ENCODE results near the gene KCNJ4. TPM values are rescaled to one million over a fixed set of nuclear protein-coding genes. Genes with fewer than 3 reads are reported as not detected.

KCNJ4 gene
- polyA plus RNA-seq, 4 donors, result 0.06 to 2.1 TPM; not detected in 2

GRCh38 chr22:38490475-38490874, 35.5 kb upstream of the KCNJ4 start:
- peaks cover 0 to 8% (median 0%) of the 10 kb centered on the region in 3 donors for H3K4me1 ChIP-seq (ENCODE audit: control insufficient read depth in 3 of 3, insufficient read depth in 2 of 3, low read depth in 1 of 3, low read length in 2 of 3)
- H3K36me3 ChIP-seq (ENCODE audit: control insufficient read depth in 3 of 3, insufficient read depth in 2 of 3, low read depth in 1 of 3, low read length in 3 of 3), result peaks cover 27 to 64% (median 49%) of the 10 kb centered on the region in 3 donors
- H3K4me3 ChIP-seq (ENCODE audit: low read depth in 1 of 3, low read length in 3 of 3), result no peak overlapping the region
- H3K27ac ChIP-seq (ENCODE audit: low read depth in 1 of 3, low read length in 2 of 3), result peak overlapping the region; percentile 15 to 45 (median 27)
- WGBS, 3 donors, result 35 to 56% (median 42%) methylated on average over 2 of the region's 2 CpGs
- FAIRE-seq, result no peak
- no peak for DNase-seq
- H3K27me3 ChIP-seq (ENCODE audit: control insufficient read depth in 3 of 3, insufficient read depth in 3 of 3, low read length in 3 of 3), result no peaks in the 10 kb centered on the region
- no peaks in the 10 kb centered on the region for H3K9me3 ChIP-seq (ENCODE audit: control insufficient read depth in 2 of 2, insufficient read depth in 1 of 2, low read depth in 1 of 2, low read length in 1 of 2)

- no peak for FAIRE-seq
- WGBS, 3 donors, result 85 to 91% (median 89%) methylated on average over 7 of the region's 7 CpGs
- DNase-seq, result no peak
- H3K4me3 ChIP-seq (ENCODE audit: low read depth in 1 of 3, low read length in 3 of 3), result no peak overlapping the region
- H3K27ac ChIP-seq (ENCODE audit: low read depth in 1 of 3, low read length in 2 of 3), result no peak overlapping the region
- peaks cover 28 to 55% (median 52%) of the 10 kb centered on the region in 3 donors for H3K36me3 ChIP-seq (ENCODE audit: control insufficient read depth in 3 of 3, insufficient read depth in 2 of 3, low read depth in 1 of 3, low read length in 3 of 3)
- H3K9me3 ChIP-seq (ENCODE audit: control insufficient read depth in 2 of 2, insufficient read depth in 1 of 2, low read depth in 1 of 2, low read length in 1 of 2), result no peaks in the 10 kb centered on the region
- no peaks in the 10 kb centered on the region for H3K27me3 ChIP-seq (ENCODE audit: control insufficient read depth in 3 of 3, insufficient read depth in 3 of 3, low read length in 3 of 3)
- peaks cover 0 to 8% (median 0%) of the 10 kb centered on the region in 3 donors for H3K4me1 ChIP-seq (ENCODE audit: control insufficient read depth in 3 of 3, insufficient read depth in 2 of 3, low read depth in 1 of 3, low read length in 2 of 3)
Observed at GRCh38 chr22:38489561-38490145, 34.7 kb upstream of the KCNJ4 start.

DNA sequence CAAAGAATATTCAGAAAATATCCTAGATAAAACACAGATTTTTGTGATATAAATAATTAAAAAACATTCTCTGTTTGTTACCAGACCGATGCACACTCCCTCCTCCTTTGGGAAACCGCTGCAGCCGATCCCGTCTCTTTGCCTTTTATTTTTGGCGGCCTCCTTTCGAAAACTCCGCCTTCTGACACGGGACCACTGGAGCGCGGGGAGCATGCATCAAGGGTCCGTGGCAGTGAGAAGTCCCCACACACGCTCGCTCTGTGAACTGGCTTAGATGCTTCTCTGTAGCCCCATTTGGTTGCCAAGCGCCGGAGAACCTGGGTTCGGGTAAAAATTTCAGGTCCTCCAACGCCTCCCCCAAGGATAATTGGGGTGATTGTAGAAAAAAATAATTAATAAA, 34.1 kb upstream of the KCNJ4 start:
- Histone ChIP-seq H3K4me1 (ENCODE audit: control insufficient read depth in 3 of 3, insufficient read depth in 2 of 3, low read depth in 1 of 3, low read length in 2 of 3) (peaks cover 0 to 8% (median 0%) of the 10 kb centered on the region in 3 donors), H3K36me3 (ENCODE audit: control insufficient read depth in 3 of 3, insufficient read depth in 2 of 3, low read depth in 1 of 3, low read length in 3 of 3) (peaks cover 29 to 54% (median 52%) of the 10 kb centered on the region in 3 donors), H3K4me3 (ENCODE audit: low read depth in 1 of 3, low read length in 3 of 3) (no peak overlapping the region), H3K27ac (ENCODE audit: low read depth in 1 of 3, low read length in 2 of 3) (no peak overlapping the region), H3K27me3 (ENCODE audit: control insufficient read depth in 3 of 3, insufficient read depth in 3 of 3, low read length in 3 of 3) (no peaks in the 10 kb centered on the region), H3K9me3 (ENCODE audit: control insufficient read depth in 2 of 2, insufficient read depth in 1 of 2, low read depth in 1 of 2, low read length in 1 of 2) (no peaks in the 10 kb centered on the region)
- 94 to 96% (median 95%) methylated on average over 17 of the region's 17 CpGs for WGBS, 3 donors
- DNase-seq, result no peak
- no peak for FAIRE-seq

- no peak overlapping the region for H3K27ac ChIP-seq (ENCODE audit: low read depth in 1 of 3, low read length in 2 of 3)
- peaks cover 0 to 8% (median 0%) of the 10 kb centered on the region in 3 donors for H3K4me1 ChIP-seq (ENCODE audit: control insufficient read depth in 3 of 3, insufficient read depth in 2 of 3, low read depth in 1 of 3, low read length in 2 of 3)
- H3K9me3 ChIP-seq (ENCODE audit: control insufficient read depth in 2 of 2, insufficient read depth in 1 of 2, low read depth in 1 of 2, low read length in 1 of 2), result no peaks in the 10 kb centered on the region
- DNase-seq, result no peak
- no peaks in the 10 kb centered on the region for H3K27me3 ChIP-seq (ENCODE audit: control insufficient read depth in 3 of 3, insufficient read depth in 3 of 3, low read length in 3 of 3)
- WGBS, 3 donors, result 87 to 88% (median 87%) methylated on average over 6 of the region's 6 CpGs
- peaks cover 35 to 52% (median 48%) of the 10 kb centered on the region in 3 donors for H3K36me3 ChIP-seq (ENCODE audit: control insufficient read depth in 3 of 3, insufficient read depth in 2 of 3, low read depth in 1 of 3, low read length in 3 of 3)
- H3K4me3 ChIP-seq (ENCODE audit: low read depth in 1 of 3, low read length in 3 of 3), result no peak overlapping the region
- FAIRE-seq, result no peak
Observed at GRCh38 chr22:38487946-38488345, 32.9 kb upstream of the KCNJ4 start.

GRCh38 chr22:38485783-38486182, 30.8 kb upstream of the KCNJ4 start:
- Histone ChIP-seq H3K27ac (ENCODE audit: low read depth in 1 of 3, low read length in 2 of 3) (no peak overlapping the region), H3K4me1 (ENCODE audit: control insufficient read depth in 3 of 3, insufficient read depth in 2 of 3, low read depth in 1 of 3, low read length in 2 of 3) (peaks cover 0 to 3% (median 0%) of the 10 kb centered on the region in 3 donors), H3K27me3 (ENCODE audit: control insufficient read depth in 3 of 3, insufficient read depth in 3 of 3, low read length in 3 of 3) (no peaks in the 10 kb centered on the region), H3K9me3 (ENCODE audit: control insufficient read depth in 2 of 2, insufficient read depth in 1 of 2, low read depth in 1 of 2, low read length in 1 of 2) (no peaks in the 10 kb centered on the region), H3K4me3 (ENCODE audit: low read depth in 1 of 3, low read length in 3 of 3) (no peak overlapping the region), H3K36me3 (ENCODE audit: control insufficient read depth in 3 of 3, insufficient read depth in 2 of 3, low read depth in 1 of 3, low read length in 3 of 3) (peaks cover 42 to 56% (median 48%) of the 10 kb centered on the region in 3 donors)
- 73 to 91% (median 75%) methylated on average over 4 to 5 of the region's 5 CpGs for WGBS, 3 donors
- DNase-seq (no peak), FAIRE-seq (no peak)

GRCh38 chr22:38484244-38484643, 29.2 kb upstream of the KCNJ4 start:
- no peak for DNase-seq

DNA sequence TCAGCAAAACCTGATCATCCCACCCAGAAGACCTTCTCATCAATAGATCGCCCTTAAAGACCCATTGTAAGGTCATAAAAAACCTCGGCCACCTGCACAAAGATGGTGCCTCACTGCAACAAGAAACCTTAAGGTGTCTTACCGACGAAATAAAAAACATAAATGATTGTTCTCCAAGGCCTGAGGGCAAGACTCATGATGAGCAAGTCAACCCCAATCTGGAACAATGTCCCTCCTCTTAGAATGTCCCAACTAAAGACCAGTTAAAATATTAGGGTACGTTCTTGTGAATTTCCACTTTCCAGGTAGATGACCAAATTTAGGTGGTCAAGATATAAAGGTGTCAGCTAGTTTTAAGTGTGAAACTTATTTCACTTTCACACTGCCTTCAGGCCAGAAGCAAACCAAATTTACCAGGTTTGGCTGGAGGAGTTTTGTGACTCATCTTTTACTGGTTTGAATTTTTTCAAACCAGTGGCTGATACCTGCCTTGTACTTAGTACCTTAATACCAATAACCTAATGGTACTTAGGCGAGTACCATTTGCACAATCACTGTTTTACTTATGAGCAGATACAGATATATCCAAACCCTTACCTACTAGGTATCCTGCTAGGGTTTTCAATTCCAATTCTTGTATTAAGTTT, 27.8 kb upstream of the KCNJ4 start:
- FAIRE-seq (no peak), DNase-seq (no peak)
- Histone ChIP-seq H3K9me3 (ENCODE audit: control insufficient read depth in 2 of 2, insufficient read depth in 1 of 2, low read depth in 1 of 2, low read length in 1 of 2) (no peaks in the 10 kb centered on the region), H3K4me1 (ENCODE audit: control insufficient read depth in 3 of 3, insufficient read depth in 2 of 3, low read depth in 1 of 3, low read length in 2 of 3) (peaks cover 0 to 3% (median 0%) of the 10 kb centered on the region in 3 donors), H3K27me3 (ENCODE audit: control insufficient read depth in 3 of 3, insufficient read depth in 3 of 3, low read length in 3 of 3) (no peaks in the 10 kb centered on the region), H3K36me3 (ENCODE audit: control insufficient read depth in 3 of 3, insufficient read depth in 2 of 3, low read depth in 1 of 3, low read length in 3 of 3) (peaks cover 30 to 44% (median 43%) of the 10 kb centered on the region in 3 donors), H3K4me3 (ENCODE audit: low read depth in 1 of 3, low read length in 3 of 3) (no peak overlapping the region), H3K27ac (ENCODE audit: low read depth in 1 of 3, low read length in 2 of 3) (no peak overlapping the region)
- WGBS, 3 donors, result 96 to 97% (median 96%) methylated on average over 6 of the region's 6 CpGs

More at GRCh38 chr22:38484244-38484643, 29.2 kb upstream of the KCNJ4 start:
- H3K36me3 ChIP-seq (ENCODE audit: control insufficient read depth in 3 of 3, insufficient read depth in 2 of 3, low read depth in 1 of 3, low read length in 3 of 3), result peaks cover 38 to 53% (median 46%) of the 10 kb centered on the region in 3 donors
- no peaks in the 10 kb centered on the region for H3K4me1 ChIP-seq (ENCODE audit: control insufficient read depth in 3 of 3, insufficient read depth in 2 of 3, low read depth in 1 of 3, low read length in 2 of 3)
- 71 to 90% (median 79%) methylated on average over 1 of the region's 1 CpG for WGBS, 3 donors
- no peaks in the 10 kb centered on the region for H3K9me3 ChIP-seq (ENCODE audit: control insufficient read depth in 2 of 2, insufficient read depth in 1 of 2, low read depth in 1 of 2, low read length in 1 of 2)
- no peaks in the 10 kb centered on the region for H3K27me3 ChIP-seq (ENCODE audit: control insufficient read depth in 3 of 3, insufficient read depth in 3 of 3, low read length in 3 of 3)
- no peak for FAIRE-seq
- no peak overlapping the region for H3K27ac ChIP-seq (ENCODE audit: low read depth in 1 of 3, low read length in 2 of 3)
- no peak overlapping the region for H3K4me3 ChIP-seq (ENCODE audit: low read depth in 1 of 3, low read length in 3 of 3)

GRCh38 chr22:38481871-38482332, 26.9 kb upstream of the KCNJ4 start:
- DNase-seq (no peak), FAIRE-seq (no peak)
- no peak overlapping the region for H3K27ac ChIP-seq (ENCODE audit: low read depth in 1 of 3, low read length in 2 of 3)
- H3K9me3 ChIP-seq (ENCODE audit: control insufficient read depth in 2 of 2, insufficient read depth in 1 of 2, low read depth in 1 of 2, low read length in 1 of 2), result no peaks in the 10 kb centered on the region
- peaks cover 0 to 7% (median 0%) of the 10 kb centered on the region in 3 donors for H3K4me1 ChIP-seq (ENCODE audit: control insufficient read depth in 3 of 3, insufficient read depth in 2 of 3, low read depth in 1 of 3, low read length in 2 of 3)
- no peak overlapping the region for H3K4me3 ChIP-seq (ENCODE audit: low read depth in 1 of 3, low read length in 3 of 3)
- WGBS, 3 donors, result 85 to 93% (median 91%) methylated on average over 8 of the region's 8 CpGs
- peaks cover 28 to 40% (median 34%) of the 10 kb centered on the region in 3 donors for H3K36me3 ChIP-seq (ENCODE audit: control insufficient read depth in 3 of 3, insufficient read depth in 2 of 3, low read depth in 1 of 3, low read length in 3 of 3)
- H3K27me3 ChIP-seq (ENCODE audit: control insufficient read depth in 3 of 3, insufficient read depth in 3 of 3, low read length in 3 of 3), result no peaks in the 10 kb centered on the region

Measured in small intestine (tissue), 7 donors.